Measurements from ENCODE around the gene PDLIM3. TPM values are rescaled to one million over a fixed set of nuclear protein-coding genes. Genes with fewer than 3 reads are reported as not detected.

PDLIM3 gene
- total RNA-seq, 1 donor from 2014 or later, result 2.8 TPM

- Mint-ChIP-seq H3K9me3 (ENCODE audit: unreplicated experiment) (no peaks in the 10 kb centered on the region), H3K4me1 (ENCODE audit: unreplicated experiment) (peaks cover 20% of the 10 kb centered on the region), H3K27me3 (ENCODE audit: unreplicated experiment) (peaks cover 8% of the 10 kb centered on the region), H3K4me3 (ENCODE audit: unreplicated experiment) (peak within 1 kb of the TSS; percentile 89), H3K36me3 (ENCODE audit: unreplicated experiment) (no peaks in the 10 kb centered on the region), H3K27ac (ENCODE audit: unreplicated experiment) (peak within 1 kb of the TSS; percentile 77)
- DNase-seq (ENCODE audit: extremely low spot score, unreplicated experiment), result peak; percentile 98
- peak; percentile 90 for TF ChIP-seq CTCF (IDR thresholded peaks at IDR 0.05)
Measured at GRCh38 chr4:185471235-185472102, 63.8 kb downstream of the PDLIM3 start, which contains the start of gene CCDC110. Gene CCDC110, minus strand, starts transcription at chr4:185471733. Its CDS starts 50 bp downstream, at chr4:185471683.

GRCh38 chr4:185470501-185471195 is 64.7 kb downstream of the PDLIM3 start:
- no peak for DNase-seq (ENCODE audit: extremely low spot score, unreplicated experiment)
- Mint-ChIP-seq H3K4me3 (ENCODE audit: unreplicated experiment) (peak overlapping the region; percentile 84), H3K36me3 (ENCODE audit: unreplicated experiment) (no peaks in the 10 kb centered on the region), H3K9me3 (ENCODE audit: unreplicated experiment) (no peaks in the 10 kb centered on the region), H3K27me3 (ENCODE audit: unreplicated experiment) (peaks cover 8% of the 10 kb centered on the region), H3K27ac (ENCODE audit: unreplicated experiment) (peak overlapping the region; percentile 57), H3K4me1 (ENCODE audit: unreplicated experiment) (peaks cover 20% of the 10 kb centered on the region)
- no peak for TF ChIP-seq CTCF (IDR thresholded peaks at IDR 0.05)

GRCh38 chr4:185469580-185470154 is 65.6 kb downstream of the PDLIM3 start:
- Mint-ChIP-seq H3K27me3 (ENCODE audit: unreplicated experiment) (peaks cover 8% of the 10 kb centered on the region), H3K36me3 (ENCODE audit: unreplicated experiment) (no peaks in the 10 kb centered on the region), H3K9me3 (ENCODE audit: unreplicated experiment) (no peaks in the 10 kb centered on the region), H3K4me3 (ENCODE audit: unreplicated experiment) (no peak overlapping the region), H3K4me1 (ENCODE audit: unreplicated experiment) (peaks cover 24% of the 10 kb centered on the region), H3K27ac (ENCODE audit: unreplicated experiment) (no peak overlapping the region)
- DNase-seq (ENCODE audit: extremely low spot score, unreplicated experiment), result no peak
- TF ChIP-seq CTCF (IDR thresholded peaks at IDR 0.05), result no peak

- no peaks in the 10 kb centered on the region for H3K9me3 Mint-ChIP-seq (ENCODE audit: unreplicated experiment)
- TF ChIP-seq CTCF (IDR thresholded peaks at IDR 0.05), result no peak
- H3K36me3 Mint-ChIP-seq (ENCODE audit: unreplicated experiment), result no peaks in the 10 kb centered on the region
- DNase-seq (ENCODE audit: extremely low spot score, unreplicated experiment), result no peak
- no peak overlapping the region for H3K27ac Mint-ChIP-seq (ENCODE audit: unreplicated experiment)
- H3K27me3 Mint-ChIP-seq (ENCODE audit: unreplicated experiment), result peaks cover 8% of the 10 kb centered on the region
- H3K4me3 Mint-ChIP-seq (ENCODE audit: unreplicated experiment), result no peak overlapping the region
- peaks cover 24% of the 10 kb centered on the region for H3K4me1 Mint-ChIP-seq (ENCODE audit: unreplicated experiment)
Measured at GRCh38 chr4:185468999-185469398, 66.3 kb downstream of the PDLIM3 start.

- Mint-ChIP-seq H3K4me3 (ENCODE audit: unreplicated experiment) (no peak overlapping the region), H3K36me3 (ENCODE audit: unreplicated experiment) (no peaks in the 10 kb centered on the region), H3K4me1 (ENCODE audit: unreplicated experiment) (peaks cover 24% of the 10 kb centered on the region), H3K27ac (ENCODE audit: unreplicated experiment) (no peak overlapping the region), H3K9me3 (ENCODE audit: unreplicated experiment) (no peaks in the 10 kb centered on the region), H3K27me3 (ENCODE audit: unreplicated experiment) (peaks cover 8% of the 10 kb centered on the region)
- TF ChIP-seq CTCF (IDR thresholded peaks at IDR 0.05), result no peak
- DNase-seq (ENCODE audit: extremely low spot score, unreplicated experiment), result no peak
Measured at GRCh38 chr4:185467991-185468390, 67.3 kb downstream of the PDLIM3 start.
